Pancreas (tissue), 10 donors: Measurements from ENCODE around the gene IFITM5. TPM values are rescaled to one million over a fixed set of nuclear protein-coding genes. Genes with fewer than 3 reads are reported as not detected.
"Not testable (repeated sequence)": the region's sequence is repeated elsewhere in the genome, so short reads cannot be mapped to it uniquely, and the experiment has no call there.

Experiments used
- ATAC-seq, 4 donors: fragments of 200-7000 bp; cut with Tn5 transposase; one replicate each; pipeline versions ENCODE4 v1.8.0 to v1.9.1; 2020; ENCODE audit warnings: mild to moderate bottlenecking in 4 of 4, moderate library complexity in 4 of 4
- DNase-seq, 6 donors: peaks; one replicate each; pipeline ENCODE4 v3.0.0-alpha.2; 2020
- FAIRE-seq: peaks from 2 replicates; lab custom pipeline; 2012; peaks lifted over from hg19 to GRCh38; lab: Jason Lieb, UNC
- H3K27ac ChIP-seq, 4 donors: fragments of 200-600 bp; sonication (generic); 1 replicate in 3 of 4; 2 replicates in 1 of 4; pipeline versions ENCODE4 v1.5.0 to v1.8.0; 2020
- H3K27me3 ChIP-seq, 4 donors: fragments of 200-600 bp; one replicate each; pipeline ENCODE4 v1.8.0; 2021
- H3K36me3 ChIP-seq, 3 donors: fragments of 200-600 bp; sonication (generic) in 1 of 3; one replicate each; pipeline versions ENCODE4 v1.5.0 to v1.8.0; 2020 to 2021
- H3K4me1 ChIP-seq, 3 donors: fragments of 200-600 bp; one replicate each; pipeline ENCODE4 v1.8.0; 2021
- H3K4me3 ChIP-seq, 4 donors: fragments of 200-600 bp; sonication (generic) in 2 of 4; one replicate each; pipeline versions ENCODE4 v1.5.0 to v1.8.0; 2020 to 2021
- H3K9me3 ChIP-seq, 4 donors: fragments of 200-600 bp; one replicate each; pipeline ENCODE4 v1.8.0; 2021
- CTCF ChIP-seq, 4 donors: fragments of 200-600 bp; sonication (generic) in 3 of 4; IDR thresholded peaks; one replicate each; pipeline versions ENCODE4 v1.5.0 to v1.8.0; 2021; ENCODE audit warnings: antibody characterized with exemption in 4 of 4
- WGBS, 2 donors: extraction: QIAGEN DNeasy Blood & Tissue Kit; methylation state at CpG; one replicate each; pipeline ENCODE4 v1.1.7; 2013; 5-methylcytosine and 5-hydroxymethylcytosine counted together
- intact Hi-C, 3 donors: fragments of 100-400 bp; cut with DNase I; formaldehyde crosslinking; loops; one replicate each; pipeline versions ENCODE4 v1.11.1 to v1.14.2; 2022
- polyA plus RNA-seq, 2 donors: library from polyadenylated mRNA; stranded (reverse); fragments of 200-250 nt; gene quantifications; one replicate each; pipeline ENCODE4 v1.2.3, GENCODE V29; 2013
- total RNA-seq, 6 donors: library from RNA; stranded (reverse); fragmentation: NEBNext Ultra II Directional in 4 of 6; extraction: Animal tissue kit (Norgen Biotek cat#: 25700) in 4 of 6; gene quantifications; one replicate each; pipeline versions ENCODE4 v1.2.1 to v1.2.4, GENCODE V29; 2021 to 2023
- donor health status: healthy with polysubstance abuse.
- donor health status: DM: no; HTN: no; CAD: no; lungs with moderate emphysema.
- donor health status: DM: no; HTN: no; CAD: no.
- donor health status: control.
- donor health status: control.
- donor health status: Bipolar disorder and iron deficiency.
- donor health status: DM: yes; HTN: yes; CAD: no.
- donor health status: DM: no; HTN: no; CAD: no.
- donor health status: DM: no; HTN: no; CAD: no.
- donor health status: DM: yes; HTN: yes; CAD: no.

The IFITM5 gene
- total and polyA plus RNA-seq, 8 donors, result 0.56 to 1.2 TPM; not detected in 6

GRCh38 chr11:307766-308708 is 8.7 kb upstream of the IFITM5 start, which contains the start of gene IFITM2:
Gene IFITM2, plus strand, starts transcription at chr11:307816. Its CDS starts 377 bp downstream, at chr11:308193.
- not testable (repeated sequence) for H3K36me3 ChIP-seq, H3K27me3 ChIP-seq, H3K9me3 ChIP-seq, FAIRE-seq, H3K4me1 ChIP-seq
- peak; percentile 10 to 66 (median 48) for ATAC-seq
- peak within 1 kb of the TSS in 2 of 4 donors; percentile 18 to 49 for H3K4me3 ChIP-seq
- peak within 1 kb of the TSS; percentile 55 to 84 (median 70) for H3K27ac ChIP-seq
- 31 to 37% methylated on average over 24 to 27 of the region's 28 CpGs for WGBS, 2 donors
- intact Hi-C loops, result loop anchor here in 2 of 3 donors (5.0 to 10.0 kb wide), 2 partner anchors 44 to 47 kb away; no protein-coding TSS in a partner anchor
- DNase-seq, result peak; percentile 45 to 66 (median 56)

GRCh38 chr11:306645-307371 is 7.5 kb upstream of the IFITM5 start:
- FAIRE-seq, result no peak
- no peak for ATAC-seq
- intact Hi-C loops, result loop anchor here in 2 of 3 donors (5.0 to 10.0 kb wide), 2 partner anchors 45 to 48 kb away; no protein-coding TSS in a partner anchor

GRCh38 chr11:305844-306211 is 6.5 kb upstream of the IFITM5 start:
- no peak for TF ChIP-seq CTCF (IDR thresholded peaks at IDR 0.05)
- 68 to 74% methylated on average over 10 of the region's 10 CpGs for WGBS, 2 donors
- no peak overlapping the region for H3K27ac ChIP-seq

More at GRCh38 chr11:306645-307371, 7.5 kb upstream of the IFITM5 start:
- H3K27ac ChIP-seq, result peak overlapping the region; percentile 55 to 84 (median 70)
- WGBS, 2 donors, result 83 to 86% methylated on average over 17 of the region's 17 CpGs
- peaks cover 0 to 5% (median 3%) of the 10 kb centered on the region in 3 donors for H3K4me1 ChIP-seq
- no peak overlapping the region for H3K4me3 ChIP-seq
- no peak for TF ChIP-seq CTCF (IDR thresholded peaks at IDR 0.05)
- peak in 2 of 6 donors; percentile 33 to 65 for DNase-seq
- no peaks in the 10 kb centered on the region for H3K9me3 ChIP-seq
- no peaks in the 10 kb centered on the region for H3K27me3 ChIP-seq
- H3K36me3 ChIP-seq, result no peaks in the 10 kb centered on the region

GRCh38 chr11:304915-305843 is 5.9 kb upstream of the IFITM5 start:
- intact Hi-C loops, result loop anchor here in 2 of 3 donors (5.0 to 10.0 kb wide), 2 partner anchors 47 to 50 kb away; no protein-coding TSS in a partner anchor
- Histone ChIP-seq H3K36me3 (no peaks in the 10 kb centered on the region), H3K27me3 (no peaks in the 10 kb centered on the region), H3K9me3 (no peaks in the 10 kb centered on the region), H3K4me3 (no peak overlapping the region), H3K27ac (no peak overlapping the region), H3K4me1 (peaks cover 0 to 5% (median 3%) of the 10 kb centered on the region in 3 donors)
- 18 to 23% methylated on average over 19 of the region's 19 CpGs for WGBS, 2 donors
- FAIRE-seq, result no peak
- ATAC-seq, result peak in 3 of 4 donors; percentile 60 to 72 (median 60)
- TF ChIP-seq CTCF (IDR thresholded peaks at IDR 0.05), result peak; percentile 39 to 50 (median 48)
- peak in 4 of 6 donors; percentile 33 to 65 (median 60) for DNase-seq

More at GRCh38 chr11:305844-306211, 6.5 kb upstream of the IFITM5 start:
- Histone ChIP-seq H3K4me3 (no peak overlapping the region), H3K36me3 (no peaks in the 10 kb centered on the region), H3K27me3 (no peaks in the 10 kb centered on the region), H3K9me3 (no peaks in the 10 kb centered on the region), H3K4me1 (peaks cover 0 to 5% (median 3%) of the 10 kb centered on the region in 3 donors)
- FAIRE-seq, result no peak
- intact Hi-C loops, result loop anchor here in 2 of 3 donors (5.0 to 10.0 kb wide), 2 partner anchors 46 to 49 kb away; no protein-coding TSS in a partner anchor
- no peak for ATAC-seq
- peak in 2 of 6 donors; percentile 5 to 11 for DNase-seq
